Globus pallidus (tissue), 1 donor: ENCODE results near the gene C10orf143.
"Not testable (repeated sequence)": the region's sequence is repeated elsewhere in the genome, so short reads cannot be mapped to it uniquely, and the experiment has no call there.

Source experiments
- DNase-seq: peaks from one replicate; pipeline ENCODE4 v3.0.0-alpha.2; 2015; ENCODE audit warnings: low spot score

C10orf143 gene

GRCh38 chr10:130029209-130029608 lies 81.4 kb downstream of the C10orf143 start:
- DNase-seq = no peak

DNA sequence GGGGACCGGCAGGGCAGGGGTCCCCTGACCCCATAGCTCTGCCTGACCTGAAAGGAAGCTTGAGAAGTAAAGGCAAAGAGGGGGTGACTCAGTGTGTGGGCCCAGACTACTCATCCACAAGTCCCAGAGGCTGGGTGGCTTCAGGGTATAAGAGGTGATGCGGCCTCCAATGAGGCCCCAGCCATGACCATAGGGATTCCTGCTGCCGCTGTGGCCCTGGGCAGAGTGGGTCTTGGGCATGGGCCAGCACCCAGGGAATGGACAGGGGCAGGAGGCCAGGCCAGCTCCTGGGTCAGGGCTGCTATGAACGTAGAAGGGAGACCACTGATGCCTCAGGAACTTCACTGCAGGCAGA lies 82.2 kb downstream of the C10orf143 start:
- DNase-seq = no peak

- DNase-seq = no peak
Measured at GRCh38 chr10:130027716-130028464, 82.7 kb downstream of the C10orf143 start.

- DNase-seq = no peak
Measured at GRCh38 chr10:130026670-130027456, 83.8 kb downstream of the C10orf143 start.

GRCh38 chr10:130025811-130026485 lies 84.7 kb downstream of the C10orf143 start:
- DNase-seq = no peak

- DNase-seq = no peak
Measured at GRCh38 chr10:130025326-130025725, 85.3 kb downstream of the C10orf143 start.

GRCh38 chr10:130024779-130025325 lies 85.8 kb downstream of the C10orf143 start:
- no peak for DNase-seq

DNA sequence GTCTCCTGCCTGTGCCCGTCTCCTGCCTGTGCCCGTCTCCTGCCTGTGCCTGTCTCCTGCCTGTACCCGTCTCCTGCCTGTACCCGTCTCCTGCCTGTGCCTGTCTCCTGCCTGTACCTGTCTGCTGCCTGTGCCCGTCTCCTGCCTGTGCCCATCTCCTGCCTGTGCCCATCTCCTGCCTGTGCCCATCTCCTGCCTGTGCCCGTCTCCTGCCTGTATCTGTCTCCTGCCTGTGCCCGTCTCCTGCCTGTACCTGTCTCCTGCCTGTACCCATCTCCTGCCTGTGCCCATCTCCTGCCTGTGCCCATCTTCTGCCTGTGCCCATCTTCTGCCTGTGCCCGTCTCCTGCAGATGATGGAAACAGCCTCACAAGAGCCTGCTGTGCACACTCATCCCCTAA lies 86.3 kb downstream of the C10orf143 start:
- DNase-seq = not testable (repeated sequence)

- DNase-seq = no peak
Measured at GRCh38 chr10:130023454-130024230, 87.0 kb downstream of the C10orf143 start.

DNA sequence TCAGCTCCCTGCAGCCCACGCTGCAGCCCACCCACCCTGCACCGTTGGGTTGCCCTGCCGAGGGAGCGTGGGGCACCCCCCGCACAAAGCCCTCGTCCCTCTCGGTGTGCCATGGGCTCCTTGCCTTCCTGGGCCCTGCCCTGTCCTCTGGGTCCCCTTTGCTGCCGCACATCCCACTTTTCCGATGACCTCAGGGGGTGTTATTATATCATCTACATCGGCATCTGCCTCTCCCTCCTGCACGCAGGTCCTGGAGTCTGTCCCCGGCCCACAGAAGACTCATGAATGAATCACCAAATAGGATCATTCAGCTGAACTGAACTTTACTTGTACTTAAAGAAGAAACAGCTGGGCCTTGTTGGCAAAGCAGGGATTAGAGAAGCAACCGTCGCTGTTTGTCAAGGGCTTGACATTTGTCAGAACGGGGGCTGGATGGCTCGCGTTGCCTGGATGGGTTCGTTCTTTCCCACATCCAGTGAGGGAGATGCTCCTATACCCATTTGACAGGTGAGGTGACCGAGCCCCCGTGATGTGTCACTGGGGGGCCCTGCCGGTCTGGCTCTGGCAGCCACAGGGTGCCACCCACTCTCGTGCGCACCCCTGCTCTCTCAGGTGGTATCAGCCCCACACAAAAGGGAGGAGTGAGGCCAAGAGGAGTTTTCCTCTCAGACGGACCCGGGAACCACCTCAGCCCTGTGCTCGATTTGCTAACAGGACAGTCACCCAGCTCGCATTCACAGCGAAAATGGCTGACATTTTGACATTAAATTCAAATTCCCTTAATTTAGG lies 87.9 kb downstream of the C10orf143 start:
- DNase-seq = no peak

DNA sequence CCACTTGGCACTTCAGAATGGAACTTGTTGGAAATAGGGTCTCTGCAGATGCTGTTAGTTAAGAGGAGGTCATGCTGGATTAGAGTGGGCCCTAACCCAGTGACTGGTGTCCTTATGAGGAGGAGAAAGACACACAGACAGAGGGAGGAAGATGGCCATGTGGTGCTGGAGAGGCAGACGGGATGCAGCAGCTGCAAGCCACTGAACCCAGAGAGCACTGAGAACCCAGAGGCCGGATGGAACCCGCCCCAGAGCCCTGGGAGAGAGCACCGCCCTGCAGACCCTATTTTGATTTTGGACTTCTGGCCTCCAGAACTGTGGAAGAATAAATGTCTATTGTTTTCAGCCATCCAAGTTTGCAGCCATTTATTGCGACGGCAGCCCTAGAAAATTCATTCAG lies 88.5 kb downstream of the C10orf143 start:
- DNase-seq = no peak

DNA sequence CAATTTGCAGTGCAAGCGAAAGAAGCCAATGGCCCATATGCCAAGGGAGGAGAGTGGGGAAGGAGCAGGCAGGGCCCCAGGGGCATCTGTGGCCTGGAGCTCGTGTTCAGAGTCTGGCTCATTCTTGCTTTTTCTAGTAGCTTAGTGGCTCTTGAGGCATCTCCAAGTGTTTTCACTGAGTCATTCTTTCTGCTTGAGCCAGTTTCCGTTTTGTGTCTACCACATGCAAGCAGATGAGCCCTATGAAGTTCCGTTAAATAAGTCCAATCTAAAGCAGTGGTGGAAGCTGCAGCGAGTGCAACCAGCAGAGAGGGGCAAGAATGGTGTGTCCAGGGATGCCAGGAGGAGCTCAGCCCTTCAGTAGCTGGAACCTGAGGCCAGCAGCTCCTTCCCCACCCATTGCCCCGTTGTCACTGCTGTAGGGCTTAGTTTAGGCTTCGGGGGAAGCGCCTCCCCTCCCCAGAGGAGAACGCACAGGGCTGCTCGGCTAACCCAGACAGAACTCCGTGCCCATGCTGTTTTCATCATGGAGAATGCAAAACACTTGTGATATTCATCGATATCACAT lies 89.2 kb downstream of the C10orf143 start:
- peak; percentile 17 for DNase-seq

- DNase-seq = no peak
Measured at GRCh38 chr10:130020651-130021382, 89.8 kb downstream of the C10orf143 start.

- no peak for DNase-seq
Measured at GRCh38 chr10:130018730-130019185, 91.9 kb downstream of the C10orf143 start.

DNA sequence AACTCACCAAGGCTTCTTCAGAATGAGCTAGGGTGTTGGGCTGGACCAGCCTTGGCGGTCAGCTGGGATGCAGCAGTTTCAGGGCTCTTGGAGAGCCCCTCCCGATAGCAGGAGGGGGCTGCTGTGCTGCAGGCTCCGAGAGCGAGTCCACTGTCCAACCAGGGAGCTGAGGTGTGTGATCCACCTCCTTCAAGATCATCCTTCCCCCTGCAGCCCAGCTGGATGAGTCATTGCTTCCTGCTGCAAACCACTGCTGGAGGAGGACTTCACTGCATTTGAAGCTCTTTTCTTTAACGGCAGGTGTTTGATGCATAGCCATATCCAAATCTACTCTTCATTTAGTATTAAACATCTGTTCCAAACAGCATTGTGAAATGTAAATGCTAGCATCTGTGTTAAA lies 92.4 kb downstream of the C10orf143 start:
- DNase-seq = no peak

- DNase-seq = no peak
Measured at GRCh38 chr10:130017631-130018022, 93.0 kb downstream of the C10orf143 start.

DNA sequence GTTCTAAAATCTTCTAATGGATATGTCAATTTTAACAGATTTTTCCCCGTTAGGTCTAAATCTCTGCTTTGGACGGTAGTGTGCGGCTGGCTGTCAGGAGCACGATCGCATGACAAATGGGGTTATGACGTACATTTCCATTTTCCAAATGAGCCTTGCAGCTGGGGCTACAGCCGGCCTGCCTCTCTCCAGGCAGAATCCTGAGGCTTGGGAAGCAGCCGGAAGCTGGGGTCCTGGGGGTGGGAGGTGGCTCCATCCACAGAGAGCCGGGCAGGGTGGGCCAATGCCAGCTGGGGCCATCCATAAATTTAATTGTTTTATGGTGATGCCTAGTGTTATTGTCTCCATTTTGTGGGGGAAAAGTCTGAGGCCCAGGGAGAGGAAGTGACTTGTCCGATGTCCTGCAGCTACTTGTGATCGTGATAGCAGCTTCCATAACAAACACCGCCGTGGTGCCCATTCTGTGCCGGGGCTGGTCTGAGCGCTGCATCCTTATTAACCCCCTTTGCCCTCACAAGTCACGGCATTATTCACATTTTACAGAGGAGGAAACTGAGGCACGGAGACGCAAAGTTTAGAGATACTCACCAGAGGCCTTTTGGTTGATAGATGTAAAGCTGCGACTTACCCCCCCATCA lies 93.5 kb downstream of the C10orf143 start:
- no peak for DNase-seq

DNA sequence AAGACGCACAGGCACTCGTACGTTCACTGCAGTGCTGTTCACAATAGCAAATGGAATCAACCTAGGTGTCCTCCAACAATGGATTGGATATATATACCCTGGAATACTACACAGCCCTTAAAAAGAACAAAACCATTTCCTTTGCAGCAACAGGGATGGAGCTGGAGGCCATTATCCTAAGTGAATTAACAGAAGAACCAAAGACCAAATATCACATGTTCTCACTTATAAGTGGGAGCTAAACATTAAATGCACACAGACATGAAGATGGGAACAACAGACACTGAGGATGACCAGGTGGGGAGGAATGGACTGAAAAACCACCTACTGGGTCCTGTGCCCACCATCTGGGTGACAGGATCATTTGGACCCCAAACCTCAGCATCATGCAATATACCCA lies 94.5 kb downstream of the C10orf143 start:
- no peak for DNase-seq

GRCh38 chr10:130015075-130015695 lies 95.4 kb downstream of the C10orf143 start:
- DNase-seq = no peak
